Lower leg skin (tissue), 3 donors: ENCODE results near the gene RIT1.

ENCODE experiments used
- CTCF ChIP-seq, 3 donors: fragments of 450-650 bp; IDR thresholded peaks; one replicate each; pipeline ENCODE4 v1.5.1; 2016; ENCODE audit warnings: antibody characterized with exemption in 3 of 3, mild to moderate bottlenecking in 3 of 3, moderate library complexity in 2 of 3
- POLR2A ChIP-seq, 2 donors: fragments of 450-650 bp; IDR thresholded peaks; one replicate each; pipeline ENCODE4 v1.6.1; 2016 to 2017; ENCODE audit warnings: antibody characterized with exemption in 2 of 2, mild to moderate bottlenecking in 1 of 2, moderate library complexity in 1 of 2

- TF ChIP-seq CTCF (IDR thresholded peaks at IDR 0.05) = no peak
- no peak for TF ChIP-seq POLR2A (IDR thresholded peaks at IDR 0.05)
Observed at GRCh38 chr1:155952505-155952890, 41.3 kb upstream of the RIT1 start.
